Calu3 (cell line): ENCODE measurements around the gene PDLIM5. TPM values are rescaled to one million over a fixed set of nuclear protein-coding genes. Genes with fewer than 3 reads are reported as not detected.
A peak's percentile ranks its signal among the peaks of the same experiment; 100 is the strongest.

Source experiments
- BruUV-seq: library from RNA; stranded (reverse); fragments of 400-500 nt; replicated peaks from 2 replicates; lab custom pipeline; 2021; lab: Mats Ljungman, UMichigan
- CTCF ChIA-PET: fragments of 300-600 bp; sonication (Branson Sonifier 250); formaldehyde crosslinking; loops from one replicate; lab custom pipeline; 2022; ENCODE audit warnings: antibody characterized with exemption; lab: Charles Lee
- DNase-seq: peaks from one replicate; pipeline ENCODE4 v3.0.0; 2022
- H3K27ac Mint-ChIP-seq: one replicate; pipeline ENCODE4 v1.8.0; 2022; ENCODE audit warnings: mixed read lengths; ENCODE audit not compliant: unreplicated experiment
- H3K27me3 Mint-ChIP-seq: one replicate; pipeline ENCODE4 v1.8.0; 2022; ENCODE audit warnings: mixed read lengths; ENCODE audit not compliant: unreplicated experiment
- H3K36me3 Mint-ChIP-seq: one replicate; pipeline ENCODE4 v1.8.0; 2022; ENCODE audit warnings: mild to moderate bottlenecking, moderate library complexity, mixed read lengths; ENCODE audit not compliant: insufficient read depth, unreplicated experiment
- H3K4me1 Mint-ChIP-seq: one replicate; pipeline ENCODE4 v1.8.0; 2022; ENCODE audit warnings: mild to moderate bottlenecking, low read depth, mixed read lengths; ENCODE audit not compliant: unreplicated experiment
- H3K4me3 Mint-ChIP-seq: one replicate; pipeline ENCODE4 v1.8.0; 2022; ENCODE audit warnings: mild to moderate bottlenecking, low read depth, moderate library complexity, mixed read lengths; ENCODE audit not compliant: unreplicated experiment
- H3K9me3 Mint-ChIP-seq: one replicate; pipeline ENCODE4 v1.8.0; 2022; ENCODE audit warnings: low read depth, mixed read lengths; ENCODE audit not compliant: unreplicated experiment
- intact Hi-C: fragments of 100-400 bp; cut with micrococcal nuclease; formaldehyde crosslinking; loops from one replicate; pipeline ENCODE4 v1.10.0; 2022; ENCODE audit not compliant: unreplicated experiment
- total RNA-seq: library from RNA; stranded (reverse); gene quantifications from 2 replicates; pipeline ENCODE4 v1.2.3, GENCODE V29; 2022
- TF ChIP-seq, protein P1 (sequence below): fragments of 200-600 bp; IDR thresholded peaks from one replicate; pipeline ENCODE4 v1.8.0; 2022; ENCODE audit warnings: antibody characterized with exemption; ENCODE audit not compliant: unreplicated experiment

PDLIM5 gene
- total RNA-seq, 1 experiment from 2014 or later: 122 TPM

DNA sequence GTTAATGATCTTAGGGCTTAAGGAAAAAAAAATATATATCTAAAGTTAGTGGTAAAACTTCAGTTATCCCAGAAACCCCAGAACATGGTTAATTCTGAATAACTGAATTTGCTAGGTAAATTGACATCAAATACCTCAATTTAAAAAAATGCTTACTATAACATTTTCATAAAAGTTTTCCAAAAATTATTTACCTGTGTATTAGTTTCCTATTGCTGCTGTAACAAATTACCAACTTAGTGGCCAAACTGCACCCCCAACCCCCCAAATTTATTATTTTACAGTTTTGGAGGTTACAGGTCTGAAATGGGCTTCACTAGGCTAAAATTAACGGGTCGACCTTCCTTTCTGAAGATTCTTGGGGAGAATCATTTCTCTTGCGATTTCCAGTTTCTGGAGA, 95.2 kb downstream of the PDLIM5 start:
- Mint-ChIP-seq H3K4me3 (no peak overlapping the region), H3K27me3 (no peaks in the 10 kb centered on the region), H3K27ac (peak overlapping the region; percentile 93), H3K36me3 (peaks cover 13% of the 10 kb centered on the region), H3K4me1 (peaks cover 38% of the 10 kb centered on the region), H3K9me3 (no peaks in the 10 kb centered on the region)
- CTCF ChIA-PET: no interaction called here
- BruUV-seq: no TSS peak
- intact Hi-C loops: loop anchor here (5.0 kb wide), 1 partner anchor 95 kb away; the partner anchor contains the start of gene PDLIM5
- DNase-seq: no peak
- TF ChIP-seq, protein P1, sequence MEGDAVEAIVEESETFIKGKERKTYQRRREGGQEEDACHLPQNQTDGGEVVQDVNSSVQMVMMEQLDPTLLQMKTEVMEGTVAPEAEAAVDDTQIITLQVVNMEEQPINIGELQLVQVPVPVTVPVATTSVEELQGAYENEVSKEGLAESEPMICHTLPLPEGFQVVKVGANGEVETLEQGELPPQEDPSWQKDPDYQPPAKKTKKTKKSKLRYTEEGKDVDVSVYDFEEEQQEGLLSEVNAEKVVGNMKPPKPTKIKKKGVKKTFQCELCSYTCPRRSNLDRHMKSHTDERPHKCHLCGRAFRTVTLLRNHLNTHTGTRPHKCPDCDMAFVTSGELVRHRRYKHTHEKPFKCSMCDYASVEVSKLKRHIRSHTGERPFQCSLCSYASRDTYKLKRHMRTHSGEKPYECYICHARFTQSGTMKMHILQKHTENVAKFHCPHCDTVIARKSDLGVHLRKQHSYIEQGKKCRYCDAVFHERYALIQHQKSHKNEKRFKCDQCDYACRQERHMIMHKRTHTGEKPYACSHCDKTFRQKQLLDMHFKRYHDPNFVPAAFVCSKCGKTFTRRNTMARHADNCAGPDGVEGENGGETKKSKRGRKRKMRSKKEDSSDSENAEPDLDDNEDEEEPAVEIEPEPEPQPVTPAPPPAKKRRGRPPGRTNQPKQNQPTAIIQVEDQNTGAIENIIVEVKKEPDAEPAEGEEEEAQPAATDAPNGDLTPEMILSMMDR: no peak

DNA sequence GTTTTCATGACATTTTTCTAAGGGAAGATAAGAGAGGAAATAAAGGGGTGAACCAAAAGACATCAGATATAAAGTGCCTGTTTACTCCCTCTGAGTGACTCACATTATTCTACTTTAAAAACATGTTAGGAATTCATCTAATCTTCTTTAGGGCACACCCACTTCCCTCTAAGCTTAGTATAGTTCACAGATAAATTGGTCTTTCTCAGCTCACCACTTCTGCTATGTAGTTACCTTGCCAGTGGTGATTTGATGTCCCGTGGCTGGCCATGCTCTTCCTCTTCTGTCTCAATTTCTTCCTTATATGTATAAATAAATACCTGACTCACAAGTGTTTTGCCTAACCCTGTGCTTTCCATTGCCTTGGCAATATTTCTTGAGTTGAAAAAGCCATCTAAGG, 96.8 kb downstream of the PDLIM5 start:
- H3K4me1 Mint-ChIP-seq: peaks cover 33% of the 10 kb centered on the region
- intact Hi-C loops: loop anchor here (5.0 kb wide), 1 partner anchor 96 kb away; the partner anchor contains the start of gene PDLIM5
- peak; percentile 51 for DNase-seq
- H3K27ac Mint-ChIP-seq: peak overlapping the region; percentile 93
- TF ChIP-seq, protein P1: no peak
- CTCF ChIA-PET: no interaction called here
- peaks cover 13% of the 10 kb centered on the region for H3K36me3 Mint-ChIP-seq
- no peaks in the 10 kb centered on the region for H3K9me3 Mint-ChIP-seq
- peak overlapping the region; percentile 39 for H3K4me3 Mint-ChIP-seq
- no peaks in the 10 kb centered on the region for H3K27me3 Mint-ChIP-seq
- BruUV-seq: no TSS peak

DNA sequence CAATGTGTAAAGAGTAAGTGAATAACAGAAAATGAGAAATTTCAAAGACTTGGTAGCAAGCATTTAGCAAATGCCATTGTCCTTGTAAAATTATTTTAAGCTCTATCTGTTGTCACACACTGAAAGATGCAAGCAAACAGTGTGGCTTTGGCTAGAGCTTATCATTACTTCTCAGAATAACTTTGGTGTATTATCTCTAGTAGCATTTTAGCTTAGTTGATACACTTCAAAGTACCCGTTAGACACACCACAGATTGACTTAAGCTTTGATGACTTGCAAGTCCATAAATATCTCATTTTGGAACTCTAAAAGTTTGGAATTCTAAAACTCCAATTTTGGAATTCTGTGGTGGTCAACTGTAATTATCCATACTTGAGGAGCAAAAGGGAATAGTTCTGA, 98.6 kb downstream of the PDLIM5 start:
- no peak overlapping the region for H3K4me3 Mint-ChIP-seq
- DNase-seq: no peak
- H3K4me1 Mint-ChIP-seq: peaks cover 24% of the 10 kb centered on the region
- no TSS peak for BruUV-seq
- no peaks in the 10 kb centered on the region for H3K27me3 Mint-ChIP-seq
- intact Hi-C loops: no loop called here
- H3K9me3 Mint-ChIP-seq: no peaks in the 10 kb centered on the region
- TF ChIP-seq, protein P1: no peak
- CTCF ChIA-PET: interaction anchor here (1.5 kb wide), 1 partner anchor 143 kb away, joined by 3 read pairs; no protein-coding TSS in a partner anchor
- peak overlapping the region; percentile 54 for H3K27ac Mint-ChIP-seq
- peaks cover 13% of the 10 kb centered on the region for H3K36me3 Mint-ChIP-seq

DNA sequence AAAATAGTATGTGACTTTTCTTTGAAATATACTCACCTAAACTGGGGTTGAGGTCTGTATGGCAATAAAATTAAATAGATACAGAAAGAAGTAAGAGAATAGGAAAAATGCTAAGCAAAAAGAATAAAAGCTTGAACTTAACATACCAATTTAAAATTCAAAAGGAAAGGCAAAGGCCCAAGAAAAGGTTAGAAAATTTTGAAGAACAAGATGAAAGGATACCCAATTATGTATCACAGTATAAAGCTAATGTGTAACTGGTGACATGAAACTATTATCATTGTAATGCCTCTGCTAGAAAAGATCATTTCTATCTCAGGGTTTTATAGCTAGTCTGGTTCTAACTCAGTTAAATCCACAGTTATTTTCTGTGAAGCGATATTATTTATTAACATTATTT, 99.1 kb downstream of the PDLIM5 start:
- no peaks in the 10 kb centered on the region for H3K27me3 Mint-ChIP-seq
- no TSS peak for BruUV-seq
- peak overlapping the region; percentile 54 for H3K27ac Mint-ChIP-seq
- H3K36me3 Mint-ChIP-seq: peaks cover 13% of the 10 kb centered on the region
- TF ChIP-seq, protein P1: no peak
- intact Hi-C loops: no loop called here
- no peak overlapping the region for H3K4me3 Mint-ChIP-seq
- CTCF ChIA-PET: interaction anchor here (1.5 kb wide), 1 partner anchor 144 kb away, joined by 3 read pairs; no protein-coding TSS in a partner anchor
- no peak for DNase-seq
- peaks cover 24% of the 10 kb centered on the region for H3K4me1 Mint-ChIP-seq
- H3K9me3 Mint-ChIP-seq: no peaks in the 10 kb centered on the region
